ENCODE results near the gene IFNA2. TPM values are rescaled to one million over a fixed set of nuclear protein-coding genes. Genes with fewer than 3 reads are reported as not detected.

IFNA2 gene
- total and polyA plus RNA-seq, 2 experiments from 2014 or later = not detected

GRCh38 chr9:21434202-21435014, 49.2 kb upstream of the IFNA2 start:
- Mint-ChIP-seq H3K27me3 (ENCODE audit: insufficient read depth, low read depth, poor library complexity) (no peaks in the 10 kb centered on the region), H3K4me3 (no peak overlapping the region), H3K36me3 (ENCODE audit: low read depth) (no peaks in the 10 kb centered on the region), H3K9me3 (no peaks in the 10 kb centered on the region), H3K4me1 (peaks cover 12% of the 10 kb centered on the region), H3K27ac (no peak overlapping the region)
- Histone ChIP-seq H3K36me3 (ENCODE audit: insufficient read depth) (no peaks in the 10 kb centered on the region), H3K4me3 (no peak overlapping the region), H2AFZ (no peak overlapping the region), H3K4me1 (ENCODE audit: insufficient read depth) (peaks cover 4% of the 10 kb centered on the region), H3K27me3 (ENCODE audit: insufficient read depth) (no peaks in the 10 kb centered on the region), H3K9me2 (ENCODE audit: insufficient read depth) (no peaks in the 10 kb centered on the region), H3K4me2 (no peak overlapping the region), H4K20me1 (replicated peaks; ENCODE audit: insufficient read depth) (no peaks in the 10 kb centered on the region), H3K79me2 (replicated peaks; ENCODE audit: insufficient read depth) (no peaks in the 10 kb centered on the region), H3F3A (replicated peaks; ENCODE audit: low read depth) (no peaks in the 10 kb centered on the region), H3K27ac (ENCODE audit: low read depth) (no peak overlapping the region)
- TF ChIP-seq CTCF (conservative IDR thresholded peaks at IDR 0.05; ENCODE audit: low read depth in 2 of 2) = peak; percentile 64 to 75
- no peak for TF ChIP-seq ZNF462 (CRISPR knock-in tag; IDR thresholded peaks at IDR 0.05)
- no peak for TF ChIP-seq ZNF331 (CRISPR knock-in tag; IDR thresholded peaks at IDR 0.05; ENCODE audit: low read depth)
- DNase-seq (ENCODE audit: low spot score) = peak; percentile 92
- ATAC-seq = peak; percentile 69
